Urothelium cell line (cell line): ENCODE results near the gene CSMD2.

Source experiments
- DNase-seq: peaks from one replicate; pipeline ENCODE4 v3.0.0; 2011; ENCODE audit warnings: low spot score, mixed read lengths
- FAIRE-seq: peaks from 2 replicates; lab custom pipeline; 2011; peaks lifted over from hg19 to GRCh38; lab: Jason Lieb, UNC

CSMD2 gene

DNA sequence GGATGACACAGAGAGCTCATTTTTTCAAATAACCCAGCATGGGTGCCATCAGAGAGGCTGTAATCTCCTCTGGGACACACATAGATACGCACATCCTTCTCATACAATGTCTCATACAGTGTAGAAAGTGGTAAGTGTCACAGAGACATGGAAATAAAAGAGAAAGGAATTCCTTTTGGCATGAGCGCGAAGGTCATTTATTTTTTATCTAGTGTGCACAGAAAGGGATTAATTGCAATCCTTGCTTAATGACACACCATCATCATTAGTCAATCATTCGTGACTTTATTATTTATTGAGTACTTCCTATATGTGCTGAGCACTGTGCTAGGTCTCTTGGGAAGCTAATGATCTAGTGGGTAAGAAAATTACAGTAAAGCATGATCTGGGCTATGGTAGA is 687.6 kb downstream of the CSMD2 start:
- no peak for FAIRE-seq
- no peak for DNase-seq

DNA sequence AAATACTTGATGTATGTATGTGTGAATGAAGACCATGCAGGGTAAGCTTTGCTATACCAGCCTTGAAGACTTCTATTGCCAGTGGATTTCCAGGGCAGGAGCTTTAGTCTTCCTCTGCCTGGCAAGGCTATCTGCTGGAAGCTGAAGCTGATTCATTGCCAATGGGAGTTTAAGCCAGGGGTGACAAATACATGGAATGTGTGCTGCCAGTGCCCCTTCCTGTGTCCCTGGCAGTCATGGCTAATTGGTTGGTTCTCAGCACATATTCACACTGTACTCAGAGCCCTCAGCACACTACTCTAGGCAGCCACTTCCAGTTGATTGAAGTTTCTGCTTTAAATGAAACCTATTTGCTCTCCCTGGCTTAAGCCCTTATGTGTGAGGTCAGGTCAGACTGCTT is 691.1 kb downstream of the CSMD2 start:
- FAIRE-seq (no peak), DNase-seq (no peak)

DNA sequence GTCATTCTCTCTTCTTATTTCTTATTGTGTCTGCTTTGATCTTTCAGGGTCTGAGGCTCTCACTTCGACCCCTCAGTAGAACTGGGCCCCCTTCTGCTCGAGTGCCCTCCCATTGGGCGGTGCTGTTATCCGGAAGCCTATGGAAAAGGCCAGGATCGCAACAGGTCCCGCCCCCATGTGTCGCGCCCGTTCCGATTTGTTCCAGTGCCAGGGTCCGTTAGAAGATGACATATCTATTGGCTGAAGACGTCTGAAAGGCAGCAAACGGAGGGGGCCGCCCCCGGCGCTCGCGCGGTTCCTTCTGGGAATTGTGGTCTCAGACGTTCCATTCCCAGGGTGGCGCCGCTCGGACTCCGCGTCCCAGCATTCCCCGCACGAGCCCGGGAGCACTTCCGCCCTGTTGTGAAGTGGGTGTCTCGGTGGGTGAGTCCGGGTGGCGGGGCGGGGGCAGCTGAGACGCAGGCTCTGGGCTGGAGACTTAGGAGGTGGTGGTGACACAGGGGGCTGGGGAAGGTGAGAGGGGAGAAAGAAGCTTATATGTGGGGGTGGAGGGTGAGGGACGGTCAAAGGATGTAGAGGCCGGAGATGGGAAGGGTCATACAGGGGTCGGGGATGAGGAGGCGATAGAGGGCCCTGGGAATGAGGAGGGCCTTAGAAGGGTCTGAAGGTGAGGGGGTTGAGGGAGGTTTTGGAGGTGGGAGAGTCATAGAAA is 692.6 kb downstream of the CSMD2 start, which contains the start of gene ZSCAN20:
Gene ZSCAN20, plus strand, starts transcription at position 377 of the 712 bp plus-strand sequence. CDS start 6,644 bp downstream, outside the sequence.
- FAIRE-seq (no peak), DNase-seq (peak; percentile 96)

DNA sequence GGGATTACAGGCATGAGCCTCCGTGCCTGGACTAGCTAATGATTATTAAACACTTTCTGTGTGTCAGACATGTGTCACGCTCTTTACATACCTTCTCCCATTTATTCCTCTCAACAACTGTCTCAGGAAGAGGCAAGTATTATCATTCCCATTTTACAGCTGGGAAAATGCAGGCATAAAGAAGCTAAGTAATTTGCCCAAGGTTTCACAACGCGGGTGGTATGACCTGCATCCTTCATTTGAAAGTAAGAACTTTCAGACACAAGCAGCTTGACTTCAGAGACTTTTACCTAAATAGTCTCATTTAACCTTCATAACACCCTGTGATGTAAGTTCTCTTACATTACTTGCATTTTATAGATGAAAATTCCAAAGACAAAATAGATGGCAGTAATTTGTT is 693.6 kb downstream of the CSMD2 start:
- DNase-seq (no peak), FAIRE-seq (no peak)

GRCh38 chr1:33470495-33471012 is 694.5 kb downstream of the CSMD2 start:
- peak; percentile 77 for DNase-seq
- peak; percentile 62 for FAIRE-seq

GRCh38 chr1:33469691-33470090 is 695.3 kb downstream of the CSMD2 start:
- DNase-seq = no peak
- no peak for FAIRE-seq

- DNase-seq (no peak), FAIRE-seq (no peak)
These were observed 696.1 kb downstream of the CSMD2 start for GRCh38 chr1:33468967-33469366.

DNA sequence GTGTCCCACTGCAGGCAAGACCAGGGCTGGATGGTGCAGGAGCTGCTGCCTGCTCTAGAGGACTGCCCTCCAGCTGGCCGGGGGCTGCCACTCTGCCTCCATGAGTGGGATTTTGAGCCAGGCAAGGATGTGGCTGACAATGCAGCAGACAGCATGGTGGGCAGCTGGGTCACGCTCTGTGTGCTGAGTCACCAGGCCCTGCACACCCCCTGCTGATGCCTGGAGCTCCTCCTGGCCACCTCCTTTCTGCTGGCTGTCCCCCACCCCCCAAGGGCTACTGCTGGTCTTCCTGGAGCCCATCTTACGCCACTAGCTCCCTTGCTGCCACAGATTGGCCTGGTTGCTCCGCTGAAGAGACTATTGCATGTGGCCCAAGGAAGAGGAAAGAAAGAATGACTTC is 696.5 kb downstream of the CSMD2 start:
- no peak for DNase-seq
- FAIRE-seq = no peak

- DNase-seq (no peak), FAIRE-seq (no peak)
These were observed 697.0 kb downstream of the CSMD2 start for GRCh38 chr1:33468011-33468410.

DNA sequence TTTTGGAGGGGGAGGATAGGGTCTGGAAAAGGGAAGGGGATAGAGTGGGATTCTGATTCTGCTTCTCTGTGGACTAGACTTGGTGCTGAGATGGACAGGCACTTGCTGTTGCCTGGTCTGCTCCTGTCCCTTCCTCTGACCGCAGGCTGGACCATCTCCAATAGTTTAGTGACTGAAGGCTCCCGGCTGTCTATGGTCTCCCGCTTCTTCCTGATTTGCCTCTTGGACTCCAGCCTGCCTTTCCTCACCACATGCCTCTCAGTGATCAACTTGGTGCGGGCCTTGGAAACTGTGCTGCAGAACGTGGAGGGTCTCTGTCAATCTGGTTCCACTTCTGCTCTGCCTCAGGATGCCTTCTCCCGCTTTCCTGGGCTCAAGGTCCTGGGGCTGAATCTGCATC is 698.9 kb downstream of the CSMD2 start:
- DNase-seq = no peak
- FAIRE-seq = no peak

- DNase-seq (no peak), FAIRE-seq (no peak)
These were observed 699.7 kb downstream of the CSMD2 start for GRCh38 chr1:33465316-33465715.

GRCh38 chr1:33464552-33464951 is 700.5 kb downstream of the CSMD2 start:
- FAIRE-seq = no peak

More at GRCh38 chr1:33464552-33464951, 700.5 kb downstream of the CSMD2 start:
- no peak for DNase-seq
